ENCODE results near the gene CHRNG.

DNA sequence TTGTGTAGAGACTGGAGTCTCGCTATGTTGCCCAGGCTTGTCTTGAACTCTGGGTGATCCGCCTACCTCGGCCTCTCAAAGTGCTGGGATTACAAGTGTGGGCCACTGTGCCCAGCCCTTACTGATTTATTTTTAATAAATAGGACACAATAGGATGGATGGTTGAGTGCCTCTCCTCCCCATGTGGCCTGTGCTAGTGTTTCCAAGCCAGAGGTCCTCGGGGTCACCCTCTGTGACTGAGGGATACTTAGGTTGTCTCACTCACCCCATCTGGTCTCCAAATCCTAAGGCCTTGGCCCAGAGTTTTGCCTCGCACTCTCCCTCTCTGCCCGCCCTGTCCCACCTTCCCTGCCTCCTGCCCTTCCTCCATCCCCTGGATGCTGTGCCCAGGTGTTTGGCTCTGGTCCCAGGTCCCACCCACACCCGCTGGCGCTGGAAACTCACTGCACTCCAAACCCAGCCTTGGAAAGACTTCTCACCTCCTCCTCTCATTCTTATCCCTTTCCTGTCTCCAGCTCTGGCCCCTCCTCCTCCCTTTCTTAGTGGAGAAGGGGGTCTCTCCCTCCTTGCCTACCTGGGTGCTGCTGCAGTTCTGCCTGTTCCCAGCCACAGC, 47.1 kb upstream of the CHRNG start:
- TF ChIP-seq, protein P1, sequence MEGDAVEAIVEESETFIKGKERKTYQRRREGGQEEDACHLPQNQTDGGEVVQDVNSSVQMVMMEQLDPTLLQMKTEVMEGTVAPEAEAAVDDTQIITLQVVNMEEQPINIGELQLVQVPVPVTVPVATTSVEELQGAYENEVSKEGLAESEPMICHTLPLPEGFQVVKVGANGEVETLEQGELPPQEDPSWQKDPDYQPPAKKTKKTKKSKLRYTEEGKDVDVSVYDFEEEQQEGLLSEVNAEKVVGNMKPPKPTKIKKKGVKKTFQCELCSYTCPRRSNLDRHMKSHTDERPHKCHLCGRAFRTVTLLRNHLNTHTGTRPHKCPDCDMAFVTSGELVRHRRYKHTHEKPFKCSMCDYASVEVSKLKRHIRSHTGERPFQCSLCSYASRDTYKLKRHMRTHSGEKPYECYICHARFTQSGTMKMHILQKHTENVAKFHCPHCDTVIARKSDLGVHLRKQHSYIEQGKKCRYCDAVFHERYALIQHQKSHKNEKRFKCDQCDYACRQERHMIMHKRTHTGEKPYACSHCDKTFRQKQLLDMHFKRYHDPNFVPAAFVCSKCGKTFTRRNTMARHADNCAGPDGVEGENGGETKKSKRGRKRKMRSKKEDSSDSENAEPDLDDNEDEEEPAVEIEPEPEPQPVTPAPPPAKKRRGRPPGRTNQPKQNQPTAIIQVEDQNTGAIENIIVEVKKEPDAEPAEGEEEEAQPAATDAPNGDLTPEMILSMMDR (IDR thresholded peaks at IDR 0.05): no peak
- TF ChIP-seq EP300 (IDR thresholded peaks at IDR 0.05): no peak
- no peak for TF ChIP-seq POLR2A (IDR thresholded peaks at IDR 0.05)

All from ovary (tissue), 3 donors.